GM12801 (cell line): ENCODE measurements around the gene CTTNBP2.

ENCODE experiments used
- CTCF ChIP-seq: IDR thresholded peaks from one replicate; pipeline ENCODE4 v1.5.1; 2011; ENCODE audit warnings: control low read depth; ENCODE audit not compliant: insufficient read length; ENCODE audit errors: extremely low read depth

The CTTNBP2 gene

DNA sequence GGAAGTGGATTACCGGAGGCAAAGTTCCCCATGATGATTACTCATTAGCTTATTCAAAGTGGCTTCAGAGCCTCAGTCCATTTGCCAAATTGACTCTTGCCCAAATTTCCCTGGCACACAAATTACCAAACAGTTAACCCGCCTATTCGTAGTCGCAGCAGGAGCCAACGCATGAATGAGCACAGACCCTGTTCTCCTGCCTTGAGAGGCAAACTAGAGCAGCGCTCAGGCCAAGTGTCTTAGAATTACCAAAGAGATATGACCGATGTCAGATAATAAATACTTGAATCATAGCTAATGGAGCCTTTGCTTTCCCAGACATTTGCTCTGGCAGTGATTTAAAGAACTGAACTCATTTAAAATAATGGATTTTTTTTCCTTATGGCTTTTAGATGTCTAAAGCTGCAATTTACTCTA lies 64.9 kb downstream of the CTTNBP2 start:
- no peak for TF ChIP-seq CTCF

- TF ChIP-seq CTCF = no peak
Observed at GRCh38 chr7:117807676-117808075, 65.6 kb downstream of the CTTNBP2 start.

DNA sequence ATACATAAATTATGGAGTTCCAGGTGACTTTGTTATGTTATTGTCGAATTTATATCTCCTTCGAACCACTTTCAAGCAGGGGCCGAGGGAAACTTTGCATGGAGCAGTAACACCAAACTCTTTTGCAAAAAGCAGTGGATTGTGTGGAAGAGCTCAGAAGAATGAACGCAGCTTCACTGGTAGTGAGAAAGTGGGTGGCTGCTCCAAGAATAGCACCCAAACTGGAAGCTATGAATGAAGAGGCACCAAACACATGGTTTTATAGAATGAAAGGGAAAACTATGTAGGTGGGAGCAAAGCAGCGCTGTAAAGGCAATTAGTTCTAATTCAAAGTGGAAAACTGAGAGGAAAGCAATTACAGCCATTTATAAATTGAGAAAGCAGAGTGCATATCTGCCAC lies 67.2 kb downstream of the CTTNBP2 start:
- no peak for TF ChIP-seq CTCF

- no peak for TF ChIP-seq CTCF
Observed at GRCh38 chr7:117805241-117805640, 68.0 kb downstream of the CTTNBP2 start.

DNA sequence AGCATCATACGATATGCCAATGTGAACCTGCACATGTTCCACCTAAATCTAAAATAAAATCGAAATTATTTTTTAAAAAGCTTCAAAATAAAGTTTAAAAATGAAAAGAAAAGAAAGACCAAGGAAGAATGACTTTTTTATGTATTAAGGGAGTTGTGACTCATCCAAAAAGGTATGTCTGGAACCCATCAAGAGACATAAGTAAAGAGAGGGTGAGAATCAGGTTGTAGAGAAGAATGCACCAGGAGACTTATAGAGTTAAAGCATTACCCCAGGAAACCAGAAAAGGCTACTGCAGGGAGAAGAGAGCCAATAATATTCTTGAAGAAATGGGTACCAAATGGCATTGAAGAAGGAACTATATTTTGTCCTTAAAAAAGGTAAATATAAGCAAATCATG lies 69.8 kb downstream of the CTTNBP2 start:
- no peak for TF ChIP-seq CTCF

DNA sequence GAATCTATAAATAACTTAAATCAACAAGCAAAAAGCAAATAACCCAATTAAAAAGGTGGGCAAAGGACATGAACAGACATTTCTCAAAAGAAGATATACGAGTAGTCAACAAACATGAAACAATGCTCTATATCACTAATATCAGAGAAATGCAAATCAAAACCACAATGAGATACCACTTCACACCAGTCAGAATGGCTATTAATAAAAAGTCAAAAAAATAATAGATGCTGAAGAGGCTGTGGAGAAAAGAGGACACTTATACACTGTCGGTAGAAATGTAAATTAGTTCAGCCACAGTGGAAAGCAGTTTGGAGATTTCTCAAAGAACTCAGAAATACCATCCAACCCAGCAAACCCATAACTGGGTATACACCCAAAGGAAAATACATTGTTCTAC lies 70.6 kb downstream of the CTTNBP2 start:
- no peak for TF ChIP-seq CTCF

- TF ChIP-seq CTCF = no peak
Observed at GRCh38 chr7:117800841-117801240, 72.4 kb downstream of the CTTNBP2 start.

DNA sequence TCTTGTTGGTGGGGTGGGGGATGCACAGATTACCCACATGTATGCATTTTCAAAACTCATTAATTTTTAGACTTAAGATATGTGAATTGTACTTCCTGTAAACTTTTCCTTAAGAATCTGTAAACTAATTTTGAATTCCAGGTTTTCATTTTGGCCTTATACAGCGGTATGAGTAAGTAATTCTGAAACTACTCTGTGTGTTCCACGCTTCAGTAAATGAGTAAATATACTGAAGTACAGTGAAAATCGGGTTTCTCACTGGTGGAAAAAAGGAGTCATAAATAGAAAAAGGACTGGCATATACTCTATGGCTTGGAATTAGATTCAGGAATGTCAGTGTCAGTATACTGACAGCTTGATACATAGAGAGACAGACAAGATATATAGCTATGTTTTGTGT lies 72.8 kb downstream of the CTTNBP2 start:
- no peak for TF ChIP-seq CTCF
